ENCODE measurements around the gene STAT4. TPM values are rescaled to one million over a fixed set of nuclear protein-coding genes. Genes with fewer than 3 reads are reported as not detected.

Gene STAT4
- total RNA-seq, 4 donors from 2014 or later, result 3.1 to 9.1 TPM; not detected in 2

DNA sequence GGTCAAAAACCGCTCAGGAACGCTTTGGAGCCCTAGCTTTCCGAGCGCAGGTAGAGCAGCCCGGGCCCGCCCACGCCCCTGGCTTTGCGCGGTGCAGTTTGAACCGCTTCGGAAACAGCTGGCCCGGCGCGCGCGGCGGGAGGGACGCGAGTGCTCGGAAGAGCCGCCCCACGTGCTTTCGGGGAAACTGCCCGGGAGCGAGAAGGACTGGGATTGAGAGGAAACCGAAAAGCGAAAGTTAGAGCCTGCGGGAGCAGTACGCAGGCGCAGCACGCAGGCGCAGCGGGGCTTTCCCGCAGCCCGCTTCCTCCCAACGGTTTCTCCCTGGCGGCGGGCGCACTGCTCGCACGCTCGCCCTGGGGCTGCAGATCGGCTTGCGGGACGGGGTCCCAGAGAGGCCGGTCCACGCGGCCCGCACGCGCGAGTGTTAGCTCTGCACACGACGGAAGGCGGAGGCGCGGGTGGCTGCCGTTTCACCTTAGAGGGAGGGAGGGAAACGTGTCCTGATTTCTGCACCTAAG, 130.5 kb downstream of the STAT4 start:
- in situ Hi-C loops (cut with MboI; ENCODE audit: low pct_ligation_motif_present in 1 of 4, low pct_unique_long_range_greater_than_20kb in 1 of 4, low sequenced_read_pairs in 3 of 4), result loop anchor here in 1 of 4 donors (25.0 kb wide), 1 partner anchor 133 kb away; the partner anchor contains the start of gene GLS
- Histone ChIP-seq H3K36me3 (no peaks in the 10 kb centered on the region), H3K27me3 (no peaks in the 10 kb centered on the region), H3K9me3 (no peaks in the 10 kb centered on the region), H3K27ac (peak overlapping the region; percentile 88 to 98 (median 96)), H3K4me3 (peak overlapping the region; percentile 66 to 73 (median 68)), H3K4me1 (peaks cover 0 to 31% (median 9%) of the 10 kb centered on the region in 4 donors)
- intact Hi-C loops (cut with DNase I; ENCODE audit: low total_unique reads), result no loop called here
- 0% methylated on average over 57 of the region's 59 CpGs; no CpG with 5 or more reads in 1 of the 2 donors for WGBS, 2 donors (ENCODE audit: low coverage in 1 of 2)
- TF ChIP-seq, protein P1, sequence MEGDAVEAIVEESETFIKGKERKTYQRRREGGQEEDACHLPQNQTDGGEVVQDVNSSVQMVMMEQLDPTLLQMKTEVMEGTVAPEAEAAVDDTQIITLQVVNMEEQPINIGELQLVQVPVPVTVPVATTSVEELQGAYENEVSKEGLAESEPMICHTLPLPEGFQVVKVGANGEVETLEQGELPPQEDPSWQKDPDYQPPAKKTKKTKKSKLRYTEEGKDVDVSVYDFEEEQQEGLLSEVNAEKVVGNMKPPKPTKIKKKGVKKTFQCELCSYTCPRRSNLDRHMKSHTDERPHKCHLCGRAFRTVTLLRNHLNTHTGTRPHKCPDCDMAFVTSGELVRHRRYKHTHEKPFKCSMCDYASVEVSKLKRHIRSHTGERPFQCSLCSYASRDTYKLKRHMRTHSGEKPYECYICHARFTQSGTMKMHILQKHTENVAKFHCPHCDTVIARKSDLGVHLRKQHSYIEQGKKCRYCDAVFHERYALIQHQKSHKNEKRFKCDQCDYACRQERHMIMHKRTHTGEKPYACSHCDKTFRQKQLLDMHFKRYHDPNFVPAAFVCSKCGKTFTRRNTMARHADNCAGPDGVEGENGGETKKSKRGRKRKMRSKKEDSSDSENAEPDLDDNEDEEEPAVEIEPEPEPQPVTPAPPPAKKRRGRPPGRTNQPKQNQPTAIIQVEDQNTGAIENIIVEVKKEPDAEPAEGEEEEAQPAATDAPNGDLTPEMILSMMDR (IDR thresholded peaks at IDR 0.05), result peak in 4 of 5 experiments; percentile 13 to 51 (median 29)
- TF ChIP-seq EP300 (IDR thresholded peaks at IDR 0.05; ENCODE audit: low read depth), result peak; percentile 95
- TF ChIP-seq POLR2AphosphoS5 (IDR thresholded peaks at IDR 0.05), result peak; percentile 93 to 97 (median 96)
- TF ChIP-seq POLR2A (IDR thresholded peaks at IDR 0.05), result peak; percentile 86
- DNase-seq, result peak; percentile 96

DNA sequence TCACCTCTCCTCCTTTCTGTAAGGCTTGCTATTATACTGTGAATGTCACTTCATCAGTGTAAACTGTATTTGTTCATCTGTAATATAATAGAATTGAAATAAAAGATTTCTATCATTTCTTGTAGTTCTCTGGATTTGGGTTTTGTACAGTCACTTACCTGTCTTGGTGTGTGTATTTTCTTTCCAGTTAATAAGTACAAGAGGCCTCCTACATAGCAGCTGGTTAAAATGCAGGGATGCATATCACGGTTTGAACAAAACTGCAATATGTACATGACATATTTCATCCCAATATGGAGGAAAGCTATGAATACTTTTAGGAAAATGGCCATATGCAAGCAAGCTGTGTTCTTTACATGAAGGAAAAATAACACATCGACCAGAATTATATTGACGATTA, 131.4 kb downstream of the STAT4 start:
- intact Hi-C loops (cut with DNase I; ENCODE audit: low total_unique reads) (no loop called here), in situ Hi-C loops (cut with MboI; ENCODE audit: low pct_ligation_motif_present in 1 of 4, low pct_unique_long_range_greater_than_20kb in 1 of 4, low sequenced_read_pairs in 3 of 4) (loop anchor here in 1 of 4 donors (10.0 to 25.0 kb wide), 2 partner anchors 132 to 665 kb away; partner anchors contain the start of gene GLS)
- H3K4me3 ChIP-seq, result no peak overlapping the region
- DNase-seq, result no peak
- WGBS, 2 donors (ENCODE audit: low coverage in 1 of 2), result 86 to 95% methylated on average over 3 of the region's 3 CpGs
- peaks cover 0 to 35% (median 13%) of the 10 kb centered on the region in 4 donors for H3K4me1 ChIP-seq
- no peaks in the 10 kb centered on the region for H3K9me3 ChIP-seq
- H3K27me3 ChIP-seq, result no peaks in the 10 kb centered on the region
- no peak for TF ChIP-seq EP300 (IDR thresholded peaks at IDR 0.05; ENCODE audit: low read depth)
- TF ChIP-seq, protein P1 (IDR thresholded peaks at IDR 0.05), result no peak
- TF ChIP-seq POLR2A (IDR thresholded peaks at IDR 0.05), result no peak
- no peak for TF ChIP-seq POLR2AphosphoS5 (IDR thresholded peaks at IDR 0.05)
- H3K27ac ChIP-seq, result no peak overlapping the region
- H3K36me3 ChIP-seq, result no peaks in the 10 kb centered on the region

DNA sequence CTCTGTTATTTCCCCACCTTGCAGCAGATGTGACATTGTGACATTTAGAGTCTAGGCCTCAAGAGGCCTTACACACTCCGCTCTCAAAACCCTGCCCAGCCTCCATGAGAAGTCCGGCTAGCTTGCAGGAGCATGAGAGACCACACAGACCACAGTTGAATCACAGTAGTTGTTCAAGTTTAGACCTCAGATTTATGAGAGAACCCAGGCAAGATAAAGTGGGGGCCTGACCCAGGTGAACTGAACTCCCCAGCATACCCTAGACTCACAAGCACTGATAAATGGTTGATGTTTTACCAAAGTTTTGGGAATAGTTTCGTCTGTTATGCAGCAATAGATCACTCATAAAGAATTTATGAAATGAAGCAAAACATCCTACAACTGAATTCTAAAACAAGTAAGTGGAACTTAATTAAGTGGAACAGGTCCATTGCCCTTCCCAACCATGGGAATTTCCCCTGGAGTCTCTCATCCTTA, 132.1 kb downstream of the STAT4 start:
- in situ Hi-C loops (cut with MboI; ENCODE audit: low pct_ligation_motif_present in 1 of 4, low pct_unique_long_range_greater_than_20kb in 1 of 4, low sequenced_read_pairs in 3 of 4), result loop anchor here in 1 of 4 donors (10.0 to 25.0 kb wide), 2 partner anchors 131 to 666 kb away; partner anchors contain the start of gene GLS
- no peak overlapping the region for H3K4me3 ChIP-seq
- intact Hi-C loops (cut with DNase I; ENCODE audit: low total_unique reads), result no loop called here
- WGBS, 2 donors (ENCODE audit: low coverage in 1 of 2), result 55 to 80% methylated on average over 1 to 3 of the region's 3 CpGs
- no peaks in the 10 kb centered on the region for H3K9me3 ChIP-seq
- TF ChIP-seq POLR2A (IDR thresholded peaks at IDR 0.05) (no peak), POLR2AphosphoS5 (IDR thresholded peaks at IDR 0.05) (no peak), EP300 (IDR thresholded peaks at IDR 0.05; ENCODE audit: low read depth) (no peak)
- TF ChIP-seq, protein P1 (IDR thresholded peaks at IDR 0.05), result no peak
- no peaks in the 10 kb centered on the region for H3K27me3 ChIP-seq
- no peaks in the 10 kb centered on the region for H3K36me3 ChIP-seq
- H3K4me1 ChIP-seq, result peaks cover 0 to 28% (median 13%) of the 10 kb centered on the region in 4 donors
- DNase-seq, result no peak
- no peak overlapping the region for H3K27ac ChIP-seq

DNA sequence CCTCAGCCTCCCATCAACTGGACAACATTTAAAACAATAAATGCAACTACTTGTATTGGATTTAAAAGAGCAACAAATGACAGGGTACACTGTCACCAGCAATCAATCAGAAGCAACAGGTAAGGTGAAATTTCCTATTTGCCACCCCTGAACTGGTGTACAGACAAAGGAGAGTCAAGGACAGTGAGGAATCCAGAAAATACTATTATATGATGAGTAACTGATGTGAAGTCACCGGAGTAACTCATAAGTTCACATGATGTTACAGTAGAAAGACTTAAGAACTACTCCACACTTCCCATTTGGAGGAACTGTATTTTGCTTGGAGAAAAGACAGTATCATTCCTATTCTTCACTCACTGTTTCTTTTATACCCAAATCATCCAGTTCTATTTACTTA, 132.7 kb downstream of the STAT4 start:
- H3K27ac ChIP-seq, result no peak overlapping the region
- H3K27me3 ChIP-seq, result no peaks in the 10 kb centered on the region
- TF ChIP-seq, protein P1 (IDR thresholded peaks at IDR 0.05), result no peak
- TF ChIP-seq EP300 (IDR thresholded peaks at IDR 0.05; ENCODE audit: low read depth) (no peak), POLR2AphosphoS5 (IDR thresholded peaks at IDR 0.05) (no peak), POLR2A (IDR thresholded peaks at IDR 0.05) (no peak)
- in situ Hi-C loops (cut with MboI; ENCODE audit: low pct_ligation_motif_present in 1 of 4, low pct_unique_long_range_greater_than_20kb in 1 of 4, low sequenced_read_pairs in 3 of 4) (loop anchor here in 1 of 4 donors (10.0 to 25.0 kb wide), 2 partner anchors 131 to 667 kb away; partner anchors contain the start of gene GLS), intact Hi-C loops (cut with DNase I; ENCODE audit: low total_unique reads) (no loop called here)
- 82 to 100% methylated on average over 1 of the region's 1 CpG for WGBS, 2 donors (ENCODE audit: low coverage in 1 of 2)
- no peaks in the 10 kb centered on the region for H3K9me3 ChIP-seq
- H3K4me3 ChIP-seq, result no peak overlapping the region
- H3K36me3 ChIP-seq, result no peaks in the 10 kb centered on the region
- DNase-seq, result no peak
- peaks cover 0 to 33% (median 15%) of the 10 kb centered on the region in 4 donors for H3K4me1 ChIP-seq

All from transverse colon (tissue), 4 donors.